MM.1S (cell line): ENCODE measurements around the gene KIF25.

Source experiments
- DNase-seq: peaks from one replicate; pipeline ENCODE4 v3.0.0-alpha.2; 2015
- H2AFZ ChIP-seq: fragments of 300-600 bp; sonication (generic); 2 replicates; pipeline ENCODE4 v1.6.0; 2016; ENCODE audit warnings: antibody characterized with exemption, low read length
- H3F3A ChIP-seq: fragments of 300-600 bp; sonication (generic); 2 replicates; pipeline ENCODE4 v1.6.1; 2016; ENCODE audit warnings: mild to moderate bottlenecking, antibody characterized with exemption, low read length, moderate library complexity, mixed read lengths; ENCODE audit not compliant: insufficient read depth
- H3K27ac ChIP-seq: fragments of 300-600 bp; sonication (generic); 2 replicates; pipeline ENCODE4 v1.5.1; 2016; ENCODE audit warnings: mild to moderate bottlenecking, low read length
- H3K27me3 ChIP-seq: fragments of 300-600 bp; sonication (generic); replicated peaks from 2 replicates; pipeline ENCODE4 v1.6.0; 2016; ENCODE audit warnings: low read length; ENCODE audit not compliant: insufficient read depth
- H3K36me3 ChIP-seq: fragments of 300-600 bp; sonication (generic); replicated peaks from 2 replicates; pipeline ENCODE4 v1.6.1; 2016; ENCODE audit warnings: mild to moderate bottlenecking, low read length, mixed read lengths; ENCODE audit not compliant: insufficient read depth
- H3K4me1 ChIP-seq: fragments of 300-600 bp; sonication (generic); 2 replicates; pipeline ENCODE4 v1.6.1; 2016; ENCODE audit warnings: low read length, mixed read lengths
- H3K4me2 ChIP-seq: fragments of 300-600 bp; sonication (generic); 2 replicates; pipeline ENCODE4 v1.6.0; 2016; ENCODE audit warnings: low read depth, low read length
- H3K4me3 ChIP-seq: fragments of 300-600 bp; sonication (generic); 2 replicates; pipeline ENCODE4 v1.5.1; 2016; ENCODE audit warnings: low read length, mixed read lengths
- H3K79me2 ChIP-seq: fragments of 300-600 bp; sonication (generic); 2 replicates; pipeline ENCODE4 v1.6.1; 2016; ENCODE audit warnings: mixed run types, low read length, mixed read lengths
- H3K9ac ChIP-seq: fragments of 300-600 bp; sonication (generic); 2 replicates; pipeline ENCODE4 v1.6.1; 2016; ENCODE audit warnings: low read length, mixed read lengths
- H3K9me2 ChIP-seq: fragments of 300-600 bp; sonication (generic); replicated peaks from 2 replicates; pipeline ENCODE4 v1.6.1; 2016; ENCODE audit warnings: mild to moderate bottlenecking, low read length, mixed read lengths; ENCODE audit not compliant: insufficient read depth
- H3K9me3 ChIP-seq: fragments of 300-600 bp; sonication (generic); replicated peaks from 2 replicates; pipeline ENCODE4 v1.6.1; 2016; ENCODE audit warnings: mild to moderate bottlenecking, low read length, mixed read lengths; ENCODE audit not compliant: insufficient read depth
- H4K20me1 ChIP-seq: fragments of 300-600 bp; sonication (generic); 2 replicates; pipeline ENCODE4 v1.6.1; 2016; ENCODE audit warnings: mild to moderate bottlenecking, low read length, moderate library complexity, mixed read lengths; ENCODE audit not compliant: insufficient read depth
- EZH2 ChIP-seq: fragments of 300-600 bp; sonication (generic); optimal IDR thresholded peaks from 2 replicates; pipeline ENCODE3; 2017; ENCODE audit warnings: low read depth, mild to moderate bottlenecking, antibody characterized with exemption, low read length, mixed read lengths
- EZH2phosphoT487 ChIP-seq: fragments of 300-600 bp; sonication (generic); IDR thresholded peaks from 2 replicates; pipeline ENCODE4 v1.6.1; 2018; ENCODE audit warnings: antibody characterized with exemption, low read length
- TF ChIP-seq, protein P1 (sequence below): fragments of 300-600 bp; sonication (generic); IDR thresholded peaks from 2 replicates; pipeline ENCODE4 v1.5.1; 2016; ENCODE audit warnings: antibody characterized with exemption, low read length, mixed read lengths

The KIF25 gene

DNA sequence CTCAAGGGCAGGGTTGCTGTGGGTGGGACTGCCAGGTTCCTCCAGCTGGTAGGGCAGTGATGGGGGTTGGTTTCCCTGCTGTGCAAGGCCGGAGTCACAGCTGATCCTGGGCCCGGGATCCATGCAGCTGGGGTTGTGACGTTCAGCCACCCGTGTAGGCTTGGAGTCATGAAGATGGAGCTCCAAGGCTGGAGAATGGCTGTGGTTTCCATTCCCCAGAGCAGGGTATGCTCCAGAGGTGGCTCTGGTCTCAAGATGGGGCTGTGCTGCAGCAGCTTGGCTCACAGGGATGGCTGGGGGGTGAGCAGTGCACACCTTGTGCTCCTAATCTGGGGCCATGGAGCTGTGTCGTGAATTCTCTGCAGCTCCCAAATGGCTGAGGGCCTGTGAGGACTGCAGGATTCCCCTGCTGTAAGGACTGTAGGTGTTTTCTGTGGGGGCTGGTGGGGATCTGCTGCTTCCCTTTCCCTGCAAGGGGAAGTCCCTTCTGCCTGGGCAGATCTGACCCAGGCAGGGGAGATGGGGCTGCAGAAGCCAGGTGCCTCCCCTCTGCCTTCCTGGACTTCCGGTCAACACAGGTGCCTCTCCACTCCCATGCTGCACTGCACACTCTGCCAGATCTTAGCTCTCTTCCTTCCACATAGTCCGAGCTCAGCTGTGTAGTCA, 15.9 kb downstream of the KIF25 start:
- no peak overlapping the region for H3K4me2 ChIP-seq

DNA sequence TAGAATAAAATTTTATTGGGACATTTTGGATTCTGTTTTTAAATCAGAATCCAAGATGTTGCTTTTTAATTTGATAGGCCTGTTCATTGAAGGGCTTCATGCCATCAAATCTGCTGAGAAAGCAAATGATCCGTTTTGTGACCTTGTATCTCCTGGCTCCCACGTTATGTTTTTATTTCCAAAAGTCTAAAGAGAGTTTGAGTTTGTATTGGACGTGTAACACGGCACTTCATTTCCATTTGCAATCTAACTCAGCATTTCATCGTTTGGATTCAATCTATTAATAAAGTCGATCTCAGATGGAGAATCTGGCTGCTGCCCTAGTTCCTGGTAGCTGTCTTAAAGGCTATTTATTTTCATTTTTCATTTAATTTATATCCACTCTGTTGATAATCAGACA, 17.0 kb downstream of the KIF25 start:
- Histone ChIP-seq H3K36me3 (no peaks in the 10 kb centered on the region), H3K27ac (no peak overlapping the region), H3K4me2 (no peak overlapping the region), H3K9me3 (no peaks in the 10 kb centered on the region), H3K4me1 (no peaks in the 10 kb centered on the region), H2AFZ (no peak overlapping the region), H3K9me2 (no peaks in the 10 kb centered on the region), H3K79me2 (no peaks in the 10 kb centered on the region), H3K4me3 (no peak overlapping the region), H3K9ac (no peak overlapping the region), H4K20me1 (no peaks in the 10 kb centered on the region), H3F3A (no peaks in the 10 kb centered on the region), H3K27me3 (peaks cover 16% of the 10 kb centered on the region; the same call in 1 of the 2 replicates)
- TF ChIP-seq, protein P1, sequence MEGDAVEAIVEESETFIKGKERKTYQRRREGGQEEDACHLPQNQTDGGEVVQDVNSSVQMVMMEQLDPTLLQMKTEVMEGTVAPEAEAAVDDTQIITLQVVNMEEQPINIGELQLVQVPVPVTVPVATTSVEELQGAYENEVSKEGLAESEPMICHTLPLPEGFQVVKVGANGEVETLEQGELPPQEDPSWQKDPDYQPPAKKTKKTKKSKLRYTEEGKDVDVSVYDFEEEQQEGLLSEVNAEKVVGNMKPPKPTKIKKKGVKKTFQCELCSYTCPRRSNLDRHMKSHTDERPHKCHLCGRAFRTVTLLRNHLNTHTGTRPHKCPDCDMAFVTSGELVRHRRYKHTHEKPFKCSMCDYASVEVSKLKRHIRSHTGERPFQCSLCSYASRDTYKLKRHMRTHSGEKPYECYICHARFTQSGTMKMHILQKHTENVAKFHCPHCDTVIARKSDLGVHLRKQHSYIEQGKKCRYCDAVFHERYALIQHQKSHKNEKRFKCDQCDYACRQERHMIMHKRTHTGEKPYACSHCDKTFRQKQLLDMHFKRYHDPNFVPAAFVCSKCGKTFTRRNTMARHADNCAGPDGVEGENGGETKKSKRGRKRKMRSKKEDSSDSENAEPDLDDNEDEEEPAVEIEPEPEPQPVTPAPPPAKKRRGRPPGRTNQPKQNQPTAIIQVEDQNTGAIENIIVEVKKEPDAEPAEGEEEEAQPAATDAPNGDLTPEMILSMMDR: no peak
- TF ChIP-seq EZH2 (no peak), EZH2phosphoT487 (no peak)
- DNase-seq: no peak

More for the DNA sequence above, 15.9 kb downstream of the KIF25 start:
- Histone ChIP-seq H3K9ac (no peak overlapping the region), H3K9me2 (no peaks in the 10 kb centered on the region), H3F3A (no peaks in the 10 kb centered on the region), H3K79me2 (no peaks in the 10 kb centered on the region), H3K4me3 (no peak overlapping the region), H3K27me3 (peaks cover 7% of the 10 kb centered on the region; the same call in 1 of the 2 replicates), H3K36me3 (no peaks in the 10 kb centered on the region), H4K20me1 (no peaks in the 10 kb centered on the region), H2AFZ (no peak overlapping the region), H3K4me1 (no peaks in the 10 kb centered on the region), H3K27ac (no peak overlapping the region), H3K9me3 (no peaks in the 10 kb centered on the region)
- TF ChIP-seq, protein P1: no peak
- TF ChIP-seq EZH2phosphoT487 (no peak), EZH2 (no peak)
- DNase-seq: no peak

DNA sequence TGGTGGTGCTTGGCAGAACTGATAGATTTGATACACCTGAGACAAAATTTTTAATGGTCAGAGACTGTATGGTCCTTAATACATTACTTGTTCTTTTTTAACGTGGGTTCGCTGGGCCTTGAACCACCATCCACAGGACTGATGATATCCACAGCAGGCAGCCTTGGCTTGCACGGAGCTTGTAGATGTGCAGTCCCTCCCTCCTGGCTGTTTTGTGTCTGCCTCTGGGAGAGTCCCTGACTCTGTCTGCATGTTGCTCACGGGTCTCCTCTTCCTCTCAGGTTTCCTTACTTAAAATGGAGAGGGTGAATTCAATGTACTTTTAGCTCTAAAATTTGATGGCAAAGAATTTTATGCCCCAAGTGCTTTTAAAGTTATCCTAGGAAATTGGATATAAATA, 17.5 kb downstream of the KIF25 start:
- no peak overlapping the region for H3K27ac ChIP-seq
- TF ChIP-seq EZH2 (no peak), EZH2phosphoT487 (no peak)
- TF ChIP-seq, protein P1: no peak
- H4K20me1 ChIP-seq: no peaks in the 10 kb centered on the region
- H3K4me3 ChIP-seq: no peak overlapping the region
- peaks cover 17% of the 10 kb centered on the region; the same call in 1 of the 2 replicates for H3K27me3 ChIP-seq
- no peaks in the 10 kb centered on the region for H3F3A ChIP-seq
- H3K36me3 ChIP-seq: no peaks in the 10 kb centered on the region
- H3K9me2 ChIP-seq: no peaks in the 10 kb centered on the region
- H2AFZ ChIP-seq: no peak overlapping the region
- H3K9ac ChIP-seq: no peak overlapping the region
- no peaks in the 10 kb centered on the region for H3K4me1 ChIP-seq
- no peak overlapping the region for H3K4me2 ChIP-seq
- H3K9me3 ChIP-seq: no peaks in the 10 kb centered on the region
- H3K79me2 ChIP-seq: no peaks in the 10 kb centered on the region
- no peak for DNase-seq
